Activated naive CD8-positive, alpha-beta T cell treated with anti-CD3 and anti-CD28 coated beads, Interleukin-2, amount 10 ng/mL, durations not matched to agents 7 days and 5 days (primary cell): Measurements from ENCODE around the gene SIM1. TPM values are rescaled to one million over a fixed set of nuclear protein-coding genes. Genes with fewer than 3 reads are reported as not detected.

Experiments used
- ATAC-seq: fragments of 150-1000 bp; cut with Tn5 transposase; one replicate; pipeline ENCODE4 v1.10.0; 2021; ENCODE audit warnings: low read depth, moderate library complexity
- POLR2A ChIA-PET: fragments of 350-600 bp; sonication (Branson Sonifier 250); formaldehyde crosslinking; loops from one replicate; lab custom pipeline; 2021; ENCODE audit warnings: antibody characterized with exemption; lab: Charles Lee
- DNase-seq: peaks from one replicate; pipeline ENCODE4 v3.0.0; 2021
- H3K27ac Mint-ChIP-seq: one replicate; pipeline ENCODE4 v1.8.0; 2022; ENCODE audit warnings: mild to moderate bottlenecking, mixed read lengths
- H3K27me3 Mint-ChIP-seq: one replicate; pipeline ENCODE4 v1.8.0; 2022; ENCODE audit warnings: mild to moderate bottlenecking, moderate library complexity, mixed read lengths
- H3K36me3 Mint-ChIP-seq: one replicate; pipeline ENCODE4 v1.8.0; 2021; ENCODE audit warnings: mild to moderate bottlenecking, mixed read lengths
- H3K4me1 Mint-ChIP-seq: one replicate; pipeline ENCODE4 v1.8.0; 2021; ENCODE audit warnings: mixed read lengths
- H3K4me3 Mint-ChIP-seq: one replicate; pipeline ENCODE4 v1.8.0; 2022; ENCODE audit warnings: mild to moderate bottlenecking, moderate library complexity, mixed read lengths
- H3K9me3 Mint-ChIP-seq: one replicate; pipeline ENCODE4 v1.8.0; 2021; ENCODE audit warnings: mixed read lengths
- total RNA-seq, 2 experiments: library from RNA; stranded (reverse); gene quantifications; one replicate each; pipeline ENCODE4 v1.2.3, GENCODE V29; 2021

The SIM1 gene
- total RNA-seq, 2 experiments from 2014 or later: not detected

GRCh38 chr6:100465701-100466409, 1.1 kb upstream of the SIM1 start:
- peaks cover 92% of the 10 kb centered on the region for H3K27me3 Mint-ChIP-seq
- peak overlapping the region; percentile 15 for H3K27ac Mint-ChIP-seq
- no peak overlapping the region for H3K4me3 Mint-ChIP-seq
- H3K4me1 Mint-ChIP-seq: peaks cover 10% of the 10 kb centered on the region
- POLR2A ChIA-PET: no interaction called here
- no peak for DNase-seq
- H3K36me3 Mint-ChIP-seq: peaks cover 6% of the 10 kb centered on the region
- peaks cover 4% of the 10 kb centered on the region for H3K9me3 Mint-ChIP-seq
- no peak for ATAC-seq

GRCh38 chr6:100464162-100464851, 414 bp downstream of the SIM1 start:
- Mint-ChIP-seq H3K27me3 (peaks cover 84% of the 10 kb centered on the region), H3K4me3 (no peak overlapping the region), H3K4me1 (peaks cover 10% of the 10 kb centered on the region), H3K9me3 (peaks cover 4% of the 10 kb centered on the region), H3K27ac (no peak overlapping the region), H3K36me3 (peaks cover 6% of the 10 kb centered on the region)
- POLR2A ChIA-PET: no interaction called here
- DNase-seq: peak; percentile 35
- ATAC-seq: no peak

DNA sequence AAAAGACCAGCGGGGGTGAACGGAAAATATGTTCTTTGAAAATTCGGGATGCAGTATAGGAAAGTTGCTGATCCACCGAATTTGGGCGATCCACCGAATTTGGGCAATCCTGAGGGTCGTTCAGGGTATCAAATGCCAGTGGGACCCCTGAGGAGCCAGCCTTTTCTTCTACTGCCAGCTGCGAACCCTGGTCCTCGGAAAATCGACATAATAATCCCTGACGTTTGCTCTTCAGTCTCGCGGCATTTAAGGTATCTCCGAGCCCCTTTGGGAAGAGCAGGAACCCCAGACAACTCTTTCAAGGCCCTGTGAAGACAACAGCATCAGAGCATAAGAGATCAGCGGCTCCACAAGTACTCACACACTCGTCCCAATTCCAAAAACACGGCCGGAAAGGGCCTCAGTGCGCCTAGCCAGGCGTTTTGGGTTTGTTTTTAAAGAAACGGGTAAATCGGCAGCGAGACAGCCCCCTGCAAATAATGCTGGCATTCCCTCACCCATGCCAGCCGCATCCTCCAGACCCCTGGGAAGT, 1.0 kb downstream of the SIM1 start:
- no peak overlapping the region for H3K4me3 Mint-ChIP-seq
- no peak for ATAC-seq
- peaks cover 79% of the 10 kb centered on the region for H3K27me3 Mint-ChIP-seq
- no peak for DNase-seq
- peaks cover 4% of the 10 kb centered on the region for H3K9me3 Mint-ChIP-seq
- H3K4me1 Mint-ChIP-seq: peaks cover 10% of the 10 kb centered on the region
- POLR2A ChIA-PET: no interaction called here
- peaks cover 6% of the 10 kb centered on the region for H3K36me3 Mint-ChIP-seq
- H3K27ac Mint-ChIP-seq: peak overlapping the region; percentile 48

DNA sequence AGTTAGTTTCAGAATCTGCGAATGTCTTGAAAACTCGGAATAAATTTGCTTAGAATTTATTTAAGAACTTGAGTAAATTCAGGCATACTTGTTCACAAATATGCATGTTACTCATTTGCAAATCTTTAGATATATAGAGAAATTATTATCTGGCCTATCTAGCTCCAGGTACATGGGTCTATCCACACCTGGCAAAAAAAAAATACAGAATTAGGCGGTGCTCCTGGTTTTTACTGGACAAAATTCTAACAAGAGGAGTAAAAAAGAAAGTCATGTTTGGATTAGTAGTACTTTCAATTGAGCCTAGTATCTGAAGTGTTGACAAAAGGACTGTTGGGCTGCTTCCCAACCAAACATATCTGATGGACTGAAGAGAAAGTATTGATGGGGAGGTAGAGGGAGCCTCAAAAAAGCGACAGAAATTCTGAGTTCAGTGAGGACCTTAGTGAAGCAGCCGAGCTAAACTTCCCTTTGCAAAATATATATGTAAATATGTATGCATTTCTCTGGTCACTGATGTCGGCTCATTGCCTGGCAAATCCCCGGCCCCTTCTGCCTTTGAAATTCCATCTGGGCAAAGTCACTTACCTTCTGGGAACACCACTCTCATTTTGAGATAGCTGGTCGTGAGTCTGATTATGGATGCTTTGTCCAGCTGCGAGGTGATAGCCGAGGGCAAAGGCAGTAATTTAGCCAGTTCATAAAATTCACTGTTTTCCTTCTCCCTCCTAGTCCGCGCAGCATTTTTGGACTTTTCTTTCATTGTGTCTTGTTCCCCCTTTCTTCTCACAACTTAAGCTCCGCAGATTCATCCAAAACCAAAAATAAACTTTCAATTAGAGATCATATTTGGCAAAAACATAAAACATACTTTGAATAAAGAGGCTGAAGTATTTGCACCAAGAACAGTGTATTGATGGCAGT, 1.8 kb downstream of the SIM1 start:
- peaks cover 3% of the 10 kb centered on the region for H3K9me3 Mint-ChIP-seq
- no peak for ATAC-seq
- DNase-seq: no peak
- H3K27ac Mint-ChIP-seq: peak overlapping the region; percentile 56
- H3K27me3 Mint-ChIP-seq: peaks cover 73% of the 10 kb centered on the region
- POLR2A ChIA-PET: no interaction called here
- H3K4me1 Mint-ChIP-seq: peaks cover 10% of the 10 kb centered on the region
- H3K36me3 Mint-ChIP-seq: peaks cover 3% of the 10 kb centered on the region
- H3K4me3 Mint-ChIP-seq: no peak overlapping the region

DNA sequence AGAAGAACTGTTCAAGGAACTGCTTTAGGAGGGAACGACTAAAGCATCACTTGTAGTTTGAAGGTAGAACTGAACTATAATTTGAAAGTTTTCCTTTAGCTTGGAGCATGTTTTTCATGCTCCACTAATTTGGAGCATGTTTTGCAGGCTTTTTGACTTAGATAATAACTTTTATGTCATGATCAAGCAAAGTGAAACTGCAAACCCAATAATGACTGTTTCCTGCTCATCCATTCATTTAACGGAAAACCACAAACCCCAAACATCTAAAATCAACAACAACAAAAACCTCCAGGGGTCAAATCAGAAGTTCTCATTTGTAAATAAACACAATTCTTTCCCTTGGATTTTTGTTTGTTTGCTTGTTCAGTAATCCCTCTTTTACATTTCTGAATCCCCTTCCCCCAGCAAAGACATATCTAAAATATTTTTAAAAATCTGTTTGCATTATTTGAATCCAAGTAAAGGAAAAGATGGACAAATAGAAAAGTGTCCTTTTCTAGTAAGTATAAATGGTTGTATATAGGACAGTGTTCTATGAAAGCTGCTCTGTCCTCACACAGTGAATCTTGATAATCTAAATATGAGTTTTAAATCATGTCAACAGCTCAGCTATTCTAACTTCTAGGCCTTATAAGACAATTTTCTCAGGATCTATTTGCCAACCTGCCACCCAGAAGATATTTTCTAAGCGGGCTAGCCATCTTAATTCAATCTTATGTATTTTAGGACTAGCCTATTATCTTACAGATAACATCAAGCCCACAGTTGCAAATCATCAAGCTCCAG, 2.6 kb downstream of the SIM1 start:
- H3K36me3 Mint-ChIP-seq: peaks cover 2% of the 10 kb centered on the region
- H3K4me1 Mint-ChIP-seq: peaks cover 9% of the 10 kb centered on the region
- peaks cover 3% of the 10 kb centered on the region for H3K9me3 Mint-ChIP-seq
- H3K27me3 Mint-ChIP-seq: peaks cover 64% of the 10 kb centered on the region
- no peak overlapping the region for H3K4me3 Mint-ChIP-seq
- DNase-seq (no peak), ATAC-seq (no peak)
- H3K27ac Mint-ChIP-seq: no peak overlapping the region
- POLR2A ChIA-PET: no interaction called here

- POLR2A ChIA-PET: no interaction called here
- peaks cover 7% of the 10 kb centered on the region for H3K9me3 Mint-ChIP-seq
- DNase-seq: no peak
- no peak for ATAC-seq
- peaks cover 8% of the 10 kb centered on the region for H3K4me1 Mint-ChIP-seq
- no peak overlapping the region for H3K27ac Mint-ChIP-seq
- H3K4me3 Mint-ChIP-seq: no peak overlapping the region
- H3K36me3 Mint-ChIP-seq: peaks cover 2% of the 10 kb centered on the region
- H3K27me3 Mint-ChIP-seq: peaks cover 57% of the 10 kb centered on the region
Measured at GRCh38 chr6:100461278-100461916, 3.3 kb downstream of the SIM1 start.

- Mint-ChIP-seq H3K4me1 (peaks cover 8% of the 10 kb centered on the region), H3K4me3 (no peak overlapping the region), H3K27ac (no peak overlapping the region), H3K36me3 (peaks cover 2% of the 10 kb centered on the region), H3K27me3 (peaks cover 50% of the 10 kb centered on the region), H3K9me3 (peaks cover 7% of the 10 kb centered on the region)
- DNase-seq: no peak
- POLR2A ChIA-PET: no interaction called here
- ATAC-seq: no peak
Measured at GRCh38 chr6:100460650-100461204, 4.0 kb downstream of the SIM1 start.

- H3K27ac Mint-ChIP-seq: no peak overlapping the region
- peaks cover 9% of the 10 kb centered on the region for H3K4me1 Mint-ChIP-seq
- no peak overlapping the region for H3K4me3 Mint-ChIP-seq
- H3K9me3 Mint-ChIP-seq: peaks cover 7% of the 10 kb centered on the region
- POLR2A ChIA-PET: no interaction called here
- peaks cover 41% of the 10 kb centered on the region for H3K27me3 Mint-ChIP-seq
- DNase-seq: no peak
- ATAC-seq: no peak
- H3K36me3 Mint-ChIP-seq: peaks cover 2% of the 10 kb centered on the region
Measured at GRCh38 chr6:100459592-100460184, 5.0 kb downstream of the SIM1 start.

GRCh38 chr6:100458841-100459591, 5.7 kb downstream of the SIM1 start:
- H3K4me1 Mint-ChIP-seq: peaks cover 9% of the 10 kb centered on the region
- H3K27me3 Mint-ChIP-seq: peaks cover 37% of the 10 kb centered on the region
- ATAC-seq (no peak), DNase-seq (no peak)
- peaks cover 2% of the 10 kb centered on the region for H3K36me3 Mint-ChIP-seq
- peaks cover 7% of the 10 kb centered on the region for H3K9me3 Mint-ChIP-seq
- H3K27ac Mint-ChIP-seq: no peak overlapping the region
- no peak overlapping the region for H3K4me3 Mint-ChIP-seq
- POLR2A ChIA-PET: no interaction called here

- Mint-ChIP-seq H3K9me3 (peaks cover 5% of the 10 kb centered on the region), H3K4me1 (peaks cover 6% of the 10 kb centered on the region), H3K27me3 (peaks cover 21% of the 10 kb centered on the region), H3K36me3 (no peaks in the 10 kb centered on the region), H3K27ac (no peak overlapping the region), H3K4me3 (no peak overlapping the region)
- POLR2A ChIA-PET: no interaction called here
- DNase-seq (peak; percentile 34), ATAC-seq (no peak)
Measured at GRCh38 chr6:100457311-100457990, 7.3 kb downstream of the SIM1 start.

DNA sequence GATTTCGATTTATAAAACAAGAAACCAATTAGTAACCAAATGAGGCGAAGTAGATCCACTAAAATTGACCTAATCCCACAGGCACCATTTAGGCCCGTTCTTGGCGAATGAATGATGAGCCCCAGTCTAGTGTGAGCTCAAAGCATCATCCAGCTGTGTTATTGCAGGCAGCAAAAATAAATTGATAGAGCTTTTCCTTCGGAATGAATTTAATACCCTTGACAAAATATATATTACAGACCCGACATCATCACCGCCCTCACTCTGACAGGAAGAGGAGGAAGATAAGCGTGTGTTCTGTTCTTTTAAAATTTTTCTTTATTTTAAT, 7.8 kb downstream of the SIM1 start:
- peaks cover 3% of the 10 kb centered on the region for H3K4me1 Mint-ChIP-seq
- H3K27ac Mint-ChIP-seq: no peak overlapping the region
- H3K27me3 Mint-ChIP-seq: peaks cover 15% of the 10 kb centered on the region
- no peaks in the 10 kb centered on the region for H3K36me3 Mint-ChIP-seq
- H3K4me3 Mint-ChIP-seq: no peak overlapping the region
- H3K9me3 Mint-ChIP-seq: peaks cover 5% of the 10 kb centered on the region
- ATAC-seq (no peak), DNase-seq (no peak)
- POLR2A ChIA-PET: no interaction called here
